DMS53 treated with DMSO at 0.1 percent for 48 hours (cell line): ENCODE data around the gene SPAG9.

Experiments
- DNase-seq: peaks from one replicate; lab custom pipeline; 2025; ENCODE audit not compliant: unreplicated experiment; lab: John Stamatoyannopoulos, UW

Gene SPAG9

DNA sequence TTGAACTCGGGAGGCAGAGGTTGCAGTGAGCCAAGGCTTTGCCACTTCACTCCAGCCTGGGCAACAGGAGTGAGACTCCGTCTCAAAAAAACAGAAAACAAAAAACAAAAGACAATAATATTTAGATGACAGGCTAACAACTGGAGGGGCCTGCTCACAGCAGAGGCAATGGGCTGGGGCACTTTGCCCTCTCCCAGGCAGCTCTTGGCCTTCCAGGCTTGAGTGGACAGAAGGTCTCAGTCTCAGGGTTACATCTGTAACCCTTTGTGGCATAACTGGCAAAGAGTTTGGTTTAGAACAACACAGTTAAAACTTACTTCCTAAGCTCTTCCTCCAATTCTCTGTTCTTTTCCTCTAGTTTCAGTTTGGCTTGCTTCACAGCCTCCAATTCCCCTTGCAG lies 114.9 kb downstream of the SPAG9 start:
- DNase-seq, result no peak

DNA sequence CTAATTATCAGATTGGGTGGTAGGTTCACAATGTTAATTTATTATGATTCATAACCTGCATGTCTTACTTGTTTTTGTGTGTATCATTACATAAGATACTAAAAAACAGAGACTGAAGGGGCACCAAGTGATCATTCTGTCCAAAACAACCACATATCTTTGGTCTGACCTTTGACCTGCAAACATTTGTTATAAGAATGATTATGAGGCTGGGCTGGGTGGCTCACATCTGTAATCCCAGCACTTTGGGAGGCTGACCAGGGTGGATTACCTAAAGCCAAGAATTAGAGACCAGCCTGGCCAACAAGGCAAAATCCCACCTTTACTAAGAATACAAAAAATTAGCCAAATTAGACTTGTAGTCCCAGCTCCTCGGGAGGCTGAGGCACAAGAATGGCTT lies 116.4 kb downstream of the SPAG9 start:
- no peak for DNase-seq

DNA sequence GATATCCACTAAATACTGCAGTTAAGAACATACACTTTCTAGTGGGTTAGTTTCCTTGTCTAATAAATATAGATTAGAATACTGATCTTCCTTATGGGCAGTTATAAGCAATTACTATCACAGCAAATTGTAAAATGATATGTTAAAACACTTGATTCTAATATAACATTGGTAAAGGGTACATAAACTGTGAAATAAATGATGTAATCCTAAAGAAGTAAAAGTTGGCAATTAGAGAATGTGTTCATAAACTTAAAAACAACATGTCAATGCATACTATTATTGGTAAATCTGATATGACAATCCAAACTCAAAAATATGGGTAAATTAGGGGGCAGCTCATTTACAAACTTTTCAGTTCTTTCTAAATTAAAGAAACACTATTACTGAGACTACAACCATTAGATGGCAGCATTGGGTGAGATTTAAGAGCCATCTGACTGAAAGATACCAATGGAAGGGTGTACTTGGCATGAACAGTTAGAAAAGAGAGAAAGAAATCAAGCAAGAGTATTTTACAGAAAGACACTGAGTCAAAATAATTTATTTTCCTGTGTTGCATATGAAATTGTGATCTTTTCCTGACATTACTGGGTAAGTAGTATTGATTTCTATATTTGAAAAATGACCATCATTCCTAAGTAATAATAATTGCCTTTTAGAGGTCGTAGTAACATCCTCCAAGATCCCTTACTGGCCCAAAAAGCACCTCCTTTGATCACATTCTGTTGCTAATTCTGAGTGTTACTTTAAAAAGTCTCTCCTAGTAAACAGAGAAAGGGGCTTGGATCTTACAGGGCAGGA lies 119.6 kb downstream of the SPAG9 start:
- peak; percentile 79 for DNase-seq

DNA sequence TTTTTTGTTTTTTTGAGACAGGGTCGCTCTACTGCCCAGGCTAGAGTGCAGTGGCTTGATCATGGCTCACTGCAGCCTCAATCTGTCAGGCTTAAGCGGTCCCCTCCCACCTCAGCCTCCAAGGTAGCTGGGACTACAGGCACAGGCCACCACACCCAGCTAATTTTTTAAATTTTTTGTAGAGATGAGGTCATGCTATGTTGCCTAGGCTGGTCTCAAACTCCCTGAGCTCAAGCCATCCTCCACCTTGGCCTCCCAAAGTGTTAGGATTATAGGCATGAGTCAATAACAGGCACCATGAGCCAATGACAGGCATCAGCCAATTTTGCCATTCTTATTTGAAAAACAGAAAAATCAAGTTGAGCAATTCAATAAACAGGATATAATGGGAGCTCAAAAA lies 125.0 kb downstream of the SPAG9 start:
- no peak for DNase-seq

- no peak for DNase-seq
Measured at GRCh38 chr17:50993544-50993943, 127.1 kb downstream of the SPAG9 start.

GRCh38 chr17:50989149-50989548 lies 131.5 kb downstream of the SPAG9 start:
- DNase-seq, result no peak

DNA sequence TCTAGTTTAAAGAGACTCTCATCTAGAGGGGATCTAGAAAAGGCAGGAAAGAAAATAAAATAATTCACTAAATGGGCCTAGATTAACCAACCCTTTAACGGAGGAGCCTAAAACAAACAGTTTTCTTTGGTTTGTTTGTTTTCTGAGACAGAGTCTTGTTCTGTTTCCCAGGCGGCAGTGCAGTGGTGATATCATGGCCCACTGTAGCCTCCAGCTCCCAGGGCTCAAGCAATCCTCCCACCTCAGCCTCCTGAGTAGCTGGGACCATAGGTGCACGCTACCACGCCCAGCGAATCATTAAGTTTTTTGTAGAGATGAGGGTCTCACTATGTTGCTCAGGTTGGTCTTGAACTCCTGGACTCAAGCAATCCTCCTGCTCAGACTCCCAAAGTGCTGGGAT lies 132.2 kb downstream of the SPAG9 start:
- DNase-seq, result no peak

- DNase-seq, result no peak
Measured at GRCh38 chr17:50986989-50987660, 133.5 kb downstream of the SPAG9 start.

DNA sequence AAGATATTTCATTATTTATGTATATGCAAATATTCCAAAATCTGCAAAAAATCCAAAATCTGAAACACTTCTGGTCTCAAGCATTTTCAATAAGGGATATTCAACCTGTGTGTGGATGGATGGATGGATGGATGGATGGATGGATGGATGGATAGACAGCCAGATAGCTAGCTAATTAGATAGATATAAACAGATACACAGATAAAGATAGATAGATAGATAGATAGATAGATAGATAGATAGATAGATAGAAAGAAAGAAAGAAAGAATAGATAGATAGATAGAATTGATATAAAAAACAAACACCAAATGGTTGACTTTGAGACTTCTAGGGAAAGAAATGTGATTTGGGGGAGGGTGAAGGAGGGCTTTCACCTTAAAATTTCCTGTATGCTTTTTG lies 139.4 kb downstream of the SPAG9 start:
- DNase-seq, result no peak

- no peak for DNase-seq
Measured at GRCh38 chr17:50979524-50979927, 141.1 kb downstream of the SPAG9 start.

DNA sequence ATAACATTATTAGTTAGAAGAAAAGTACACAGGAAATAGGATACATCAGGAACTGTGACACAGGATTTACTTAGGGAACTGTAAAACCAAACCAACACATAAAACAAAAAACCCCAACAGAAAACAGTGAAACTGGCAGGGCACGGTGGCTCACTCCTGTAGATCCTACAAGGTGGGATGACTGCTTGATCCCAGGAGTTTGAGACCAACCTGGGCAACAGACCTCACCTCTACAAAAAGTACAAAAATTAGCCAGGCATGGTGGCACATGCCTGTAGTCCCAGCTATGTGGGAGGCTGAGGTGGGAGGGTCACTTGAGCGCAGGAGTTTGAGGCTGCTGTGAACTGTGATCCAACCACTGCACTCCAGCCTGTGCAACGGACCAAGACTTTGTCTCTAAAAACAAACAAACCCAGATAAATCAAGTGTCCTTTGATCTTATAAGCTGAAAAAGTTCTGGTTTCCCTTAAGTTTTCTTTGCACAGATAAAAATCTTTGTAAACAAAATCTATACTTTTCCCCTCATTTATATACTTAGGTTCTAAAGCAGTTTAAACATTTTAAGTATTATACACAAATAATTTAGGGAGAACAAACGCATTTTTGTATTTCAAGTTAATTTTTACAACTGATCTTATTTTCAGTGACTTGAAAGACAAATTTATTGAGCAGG lies 143.0 kb downstream of the SPAG9 start:
- DNase-seq, result no peak

DNA sequence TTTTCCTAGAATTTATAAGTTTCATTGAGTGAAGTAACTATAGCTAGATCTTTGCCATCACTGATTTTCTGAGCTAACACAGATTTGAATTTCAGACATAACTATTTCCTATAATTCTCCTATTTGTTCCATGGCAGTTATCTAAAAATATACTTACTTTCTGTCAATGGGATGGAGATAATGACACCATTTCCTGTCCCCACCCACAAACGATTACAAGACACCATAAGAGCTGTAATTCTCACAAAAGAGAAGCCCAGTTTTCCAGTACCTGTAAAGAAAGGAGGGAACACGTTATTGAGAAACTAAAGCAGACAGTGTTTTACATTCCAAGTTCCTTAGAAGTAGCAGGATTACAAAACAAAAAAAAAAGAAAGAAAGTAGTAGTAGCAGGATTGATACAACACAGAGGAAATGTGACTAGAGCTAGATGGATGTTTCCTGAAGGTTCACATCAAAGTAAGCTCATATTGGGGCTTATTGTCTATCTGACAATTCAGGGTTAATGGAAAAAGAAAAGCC lies 143.7 kb downstream of the SPAG9 start:
- DNase-seq, result no peak

GRCh38 chr17:50973557-50974494 lies 146.8 kb downstream of the SPAG9 start:
- DNase-seq, result no peak

DNA sequence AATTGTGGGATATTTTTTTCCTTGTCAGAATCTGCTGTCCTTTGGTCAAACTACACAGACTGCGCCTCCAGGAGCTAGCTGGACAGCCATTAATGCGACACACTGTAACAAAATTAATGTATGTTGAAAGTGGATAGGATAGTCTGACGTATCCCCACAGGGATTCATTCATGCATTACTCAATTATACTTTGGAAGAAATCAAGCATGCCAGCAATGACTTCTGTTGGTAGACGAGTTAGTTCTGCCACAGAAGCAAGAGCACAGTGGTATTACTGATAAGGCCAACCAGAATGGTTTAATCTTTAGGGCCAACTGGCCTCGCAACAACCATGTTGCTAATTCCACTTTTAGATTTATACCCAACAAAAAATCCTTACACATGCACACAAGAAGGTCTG lies 148.1 kb downstream of the SPAG9 start:
- no peak for DNase-seq

- no peak for DNase-seq
Measured at GRCh38 chr17:50967795-50968194, 152.9 kb downstream of the SPAG9 start.

DNA sequence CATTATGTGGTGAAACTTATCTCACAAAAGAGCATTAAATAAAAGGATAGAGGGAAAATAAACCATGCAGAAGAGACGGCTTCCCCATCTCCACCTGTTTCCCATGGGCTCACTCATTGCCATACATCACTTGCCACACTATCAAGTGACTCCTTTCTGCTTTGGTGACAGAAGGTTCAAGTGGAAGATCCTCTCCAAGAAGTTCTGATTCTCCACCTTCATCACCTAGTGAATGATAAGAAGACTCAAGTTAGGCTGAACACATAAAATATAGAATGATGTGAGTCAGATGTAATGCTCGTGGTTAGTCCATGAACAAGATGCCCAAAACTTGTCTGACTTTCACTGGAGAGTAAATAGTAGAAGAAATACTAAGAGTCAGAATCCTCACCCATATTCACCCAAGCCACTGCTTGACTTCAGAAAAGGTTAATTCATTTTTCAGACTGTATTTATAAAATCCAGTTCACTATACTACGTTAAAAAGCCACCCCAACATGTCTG lies 154.5 kb downstream of the SPAG9 start:
- no peak for DNase-seq

DNA sequence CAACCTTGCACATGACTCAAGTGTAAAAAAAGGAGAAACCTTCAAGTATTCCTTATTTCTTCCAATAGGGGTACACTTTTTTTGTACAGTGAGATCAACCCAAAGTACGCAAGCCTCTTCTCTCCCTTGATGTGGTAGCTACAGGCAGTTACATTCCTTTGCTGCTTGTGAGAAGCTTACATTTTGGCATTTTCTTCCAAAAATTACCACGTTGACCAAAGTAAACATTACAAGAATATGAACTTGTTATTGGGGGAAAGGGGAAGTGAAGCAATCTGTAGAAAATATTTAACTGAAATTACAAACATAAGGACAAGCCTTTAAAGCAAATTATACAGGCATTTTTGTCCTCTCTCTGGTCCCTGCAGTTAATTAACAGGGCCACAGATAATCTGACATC lies 157.5 kb downstream of the SPAG9 start:
- no peak for DNase-seq

DNA sequence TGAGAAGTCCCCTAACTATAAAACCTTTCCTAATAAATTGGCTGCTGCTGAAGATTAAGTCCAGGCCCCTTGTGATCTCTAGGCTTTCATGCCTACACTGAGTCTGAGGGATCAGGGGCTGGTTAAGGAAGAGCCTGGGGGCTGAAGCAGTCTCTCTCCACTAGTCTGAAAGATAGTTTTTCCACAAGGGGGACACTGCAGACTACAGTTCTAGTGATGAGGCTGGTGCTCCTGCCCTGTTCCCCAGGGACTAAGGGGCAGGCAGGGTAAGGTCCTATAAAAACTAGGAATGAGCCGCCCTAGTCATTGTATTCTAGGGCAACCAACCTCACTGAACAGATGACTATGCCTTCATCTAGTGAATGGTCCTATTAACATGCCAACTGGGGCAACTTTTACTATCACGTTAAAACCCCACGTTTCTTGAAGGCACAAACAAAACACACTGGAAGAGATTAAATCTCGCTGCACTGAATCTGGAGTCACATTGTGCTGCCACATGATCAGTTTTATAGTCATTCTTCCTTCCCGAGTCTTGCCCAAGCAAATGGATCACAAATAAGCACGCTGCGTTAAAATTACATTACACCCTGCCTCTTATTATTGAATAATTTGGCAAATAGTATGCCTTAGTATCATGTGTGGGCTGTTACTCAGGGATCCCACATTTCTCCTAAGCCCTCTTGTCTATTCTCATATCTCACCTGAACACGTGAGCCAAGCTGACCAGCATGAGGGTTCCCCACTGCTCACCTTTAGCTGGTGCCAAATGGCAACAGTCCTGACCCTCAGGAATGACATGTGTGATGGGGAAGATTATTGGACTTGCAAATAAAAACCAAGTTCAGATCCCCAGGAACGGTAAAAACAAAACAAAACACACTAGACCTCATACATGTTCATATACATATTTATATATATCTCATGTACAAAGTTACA lies 159.1 kb downstream of the SPAG9 start:
- no peak for DNase-seq

- DNase-seq, result no peak
Measured at GRCh38 chr17:50959341-50959740, 161.3 kb downstream of the SPAG9 start.
